ENCODE measurements around the gene CEACAM6. TPM values are rescaled to one million over a fixed set of nuclear protein-coding genes. Genes with fewer than 3 reads are reported as not detected.
"Not testable (repeated sequence)": the region's sequence is repeated elsewhere in the genome, so short reads cannot be mapped to it uniquely, and the experiment has no call there.

CEACAM6 gene
- total and polyA plus RNA-seq, 9 donors = 0.07 to 0.84 (median 0.23) TPM; not detected in 4

DNA sequence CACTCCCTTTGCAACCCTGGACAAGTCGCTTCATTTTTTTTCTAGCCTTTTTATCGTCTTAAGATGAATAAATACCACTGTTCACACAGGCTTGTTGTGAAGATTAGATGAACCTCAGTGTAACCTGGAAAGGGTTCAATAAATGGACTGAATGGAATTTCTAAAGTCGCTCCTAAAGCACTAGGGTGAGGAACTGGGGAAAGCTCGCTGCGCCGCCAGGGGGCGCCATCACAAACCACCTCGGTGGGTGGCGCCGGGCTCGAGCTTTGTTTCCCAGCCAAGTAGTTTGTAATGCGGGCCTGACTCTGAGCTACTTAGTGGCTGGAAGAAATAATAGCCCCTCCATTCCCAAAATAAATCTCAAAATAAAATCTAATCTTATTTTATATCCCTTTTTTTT, 2.2 kb upstream of the CEACAM6 start:
- H3K27ac ChIP-seq = no peak overlapping the region
- H3K27me3 ChIP-seq = no peaks in the 10 kb centered on the region
- H3K9me3 ChIP-seq = no peaks in the 10 kb centered on the region
- no peaks in the 10 kb centered on the region for H3K36me3 ChIP-seq
- no peak for DNase-seq
- no peaks in the 10 kb centered on the region for H3K4me1 ChIP-seq (ENCODE audit: insufficient read depth)
- H3K4me3 ChIP-seq = no peak overlapping the region
- TF ChIP-seq POLR2A (IDR thresholded peaks at IDR 0.05) = no peak
- TF ChIP-seq CTCF (IDR thresholded peaks at IDR 0.05) = no peak
- no peak for TF ChIP-seq EP300 (IDR thresholded peaks at IDR 0.05)
- intact Hi-C loops (cut with DNase I) = no loop called here
- 5 to 11% (median 7%) methylated on average over 12 of the region's 12 CpGs for WGBS, 3 donors

DNA sequence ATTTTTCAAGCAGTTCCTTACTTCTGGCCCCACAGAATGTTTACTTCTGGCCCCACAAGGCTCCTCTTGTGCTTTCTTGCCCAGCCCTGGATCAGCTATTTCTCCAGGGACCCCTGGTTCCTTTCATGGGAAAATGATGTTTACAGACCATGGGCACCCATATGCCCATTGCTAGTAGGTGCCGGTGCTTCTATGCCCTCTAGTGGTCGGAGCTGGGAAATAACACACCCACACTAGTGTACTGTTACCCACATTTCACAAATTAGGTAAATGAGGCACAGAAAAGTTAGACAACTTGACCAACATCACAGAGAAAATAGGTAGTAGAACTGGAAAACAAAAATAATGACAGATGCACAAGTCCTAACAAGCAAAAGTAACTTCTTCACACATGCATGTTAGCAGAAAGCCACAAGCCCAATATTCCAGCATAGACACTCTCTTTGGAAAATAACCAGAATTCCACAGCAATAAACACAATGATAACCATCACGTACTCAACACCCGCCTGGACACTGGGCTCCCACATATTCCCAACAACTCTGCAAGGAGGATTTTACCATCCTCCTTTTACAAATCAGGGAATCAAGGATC, 1.3 kb upstream of the CEACAM6 start:
- peak in 1 of 5 donors; percentile 21 for DNase-seq
- Histone ChIP-seq H3K36me3 (no peaks in the 10 kb centered on the region), H3K27ac (no peak overlapping the region), H3K4me3 (no peak overlapping the region), H3K27me3 (no peaks in the 10 kb centered on the region), H3K9me3 (no peaks in the 10 kb centered on the region), H3K4me1 (ENCODE audit: insufficient read depth) (no peaks in the 10 kb centered on the region)
- TF ChIP-seq EP300 (IDR thresholded peaks at IDR 0.05) (no peak), CTCF (IDR thresholded peaks at IDR 0.05) (no peak), POLR2A (IDR thresholded peaks at IDR 0.05) (no peak)
- WGBS, 3 donors = 5 to 10% (median 10%) methylated on average over 4 of the region's 4 CpGs
- intact Hi-C loops (cut with DNase I) = no loop called here

GRCh38 chr19:41758846-41759245, 3.5 kb downstream of the CEACAM6 start:
- H3K27ac ChIP-seq = no peak overlapping the region
- intact Hi-C loops (cut with DNase I) = no loop called here
- TF ChIP-seq POLR2A (IDR thresholded peaks at IDR 0.05) (no peak), CTCF (IDR thresholded peaks at IDR 0.05) (no peak), EP300 (IDR thresholded peaks at IDR 0.05) (no peak)
- no peaks in the 10 kb centered on the region for H3K4me1 ChIP-seq (ENCODE audit: insufficient read depth)
- DNase-seq = no peak
- no peaks in the 10 kb centered on the region for H3K36me3 ChIP-seq
- H3K9me3 ChIP-seq = no peaks in the 10 kb centered on the region
- WGBS, 3 donors = 73 to 76% (median 76%) methylated on average over 9 of the region's 9 CpGs
- H3K27me3 ChIP-seq = no peaks in the 10 kb centered on the region
- no peak overlapping the region for H3K4me3 ChIP-seq

GRCh38 chr19:41767115-41767514, 11.8 kb downstream of the CEACAM6 start:
- intact Hi-C loops (cut with DNase I) = no loop called here
- Histone ChIP-seq H3K9me3 (no peaks in the 10 kb centered on the region), H3K27me3 (no peaks in the 10 kb centered on the region), H3K36me3 (no peaks in the 10 kb centered on the region), H3K4me1 (ENCODE audit: insufficient read depth) (no peaks in the 10 kb centered on the region), H3K27ac (no peak overlapping the region), H3K4me3 (no peak overlapping the region)
- 81 to 95% (median 87%) methylated on average over 2 of the region's 2 CpGs for WGBS, 3 donors
- TF ChIP-seq CTCF (IDR thresholded peaks at IDR 0.05) = no peak
- TF ChIP-seq POLR2A (IDR thresholded peaks at IDR 0.05) = no peak
- no peak for TF ChIP-seq EP300 (IDR thresholded peaks at IDR 0.05)
- no peak for DNase-seq

- H3K4me3 ChIP-seq; H3K36me3 ChIP-seq; H3K27ac ChIP-seq; DNase-seq; intact Hi-C loops (cut with DNase I); H3K4me1 ChIP-seq (ENCODE audit: insufficient read depth); H3K27me3 ChIP-seq; H3K9me3 ChIP-seq: not testable (repeated sequence)
- WGBS, 3 donors = 64 to 66% (median 65%) methylated on average over 4 to 5 of the region's 5 CpGs
These were observed 12.8 kb downstream of the CEACAM6 start for GRCh38 chr19:41768105-41768504.

Measured in ovary (tissue), 9 donors.